ENCODE results near the gene CNIH3. TPM values are rescaled to one million over a fixed set of nuclear protein-coding genes. Genes with fewer than 3 reads are reported as not detected.

Gene CNIH3
- total RNA-seq, 1 donor from 2014 or later, result 2.5 TPM

DNA sequence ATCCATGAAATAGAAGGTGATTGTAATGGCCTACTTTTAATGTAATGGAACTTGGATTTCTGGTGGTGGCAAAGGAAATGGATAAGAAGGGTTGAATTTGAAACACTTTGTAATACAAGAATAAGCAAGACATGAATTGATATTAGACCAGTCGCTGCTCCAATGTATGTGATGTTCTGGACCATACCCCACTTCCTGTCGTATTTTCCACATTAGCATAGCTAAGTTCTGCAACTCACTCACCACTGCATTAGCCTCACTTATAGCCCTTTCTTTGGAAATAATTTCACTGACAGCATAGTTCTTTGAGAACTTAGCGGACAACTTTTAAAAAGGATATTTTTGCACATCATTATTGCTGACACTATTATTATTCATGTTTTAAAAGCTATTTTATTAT, 32.3 kb upstream of the CNIH3 start:
- Histone ChIP-seq H3K27me3 (no peaks in the 10 kb centered on the region), H3K9ac (no peak overlapping the region), H3K79me2 (ENCODE audit: low read depth) (no peaks in the 10 kb centered on the region), H3K4me1 (peaks cover 4% of the 10 kb centered on the region), H2AFZ (replicated peaks) (no peak overlapping the region), H3K4me2 (no peak overlapping the region), H3F3A (ENCODE audit: low read depth) (peaks cover 4% of the 10 kb centered on the region), H3K9me3 (ENCODE audit: low read depth) (no peaks in the 10 kb centered on the region), H3K4me3 (no peak overlapping the region), H3K36me3 (no peaks in the 10 kb centered on the region), H3K27ac (no peak overlapping the region), H4K20me1 (ENCODE audit: low read depth) (no peaks in the 10 kb centered on the region)
- Mint-ChIP-seq H3K27me3 (ENCODE audit: insufficient read depth, low read depth) (no peaks in the 10 kb centered on the region), H3K9me3 (peaks cover 3% of the 10 kb centered on the region), H3K36me3 (no peaks in the 10 kb centered on the region), H3K4me1 (peaks cover 15% of the 10 kb centered on the region), H3K4me3 (no peak overlapping the region), H3K27ac (no peak overlapping the region)
- TF ChIP-seq, protein P1, sequence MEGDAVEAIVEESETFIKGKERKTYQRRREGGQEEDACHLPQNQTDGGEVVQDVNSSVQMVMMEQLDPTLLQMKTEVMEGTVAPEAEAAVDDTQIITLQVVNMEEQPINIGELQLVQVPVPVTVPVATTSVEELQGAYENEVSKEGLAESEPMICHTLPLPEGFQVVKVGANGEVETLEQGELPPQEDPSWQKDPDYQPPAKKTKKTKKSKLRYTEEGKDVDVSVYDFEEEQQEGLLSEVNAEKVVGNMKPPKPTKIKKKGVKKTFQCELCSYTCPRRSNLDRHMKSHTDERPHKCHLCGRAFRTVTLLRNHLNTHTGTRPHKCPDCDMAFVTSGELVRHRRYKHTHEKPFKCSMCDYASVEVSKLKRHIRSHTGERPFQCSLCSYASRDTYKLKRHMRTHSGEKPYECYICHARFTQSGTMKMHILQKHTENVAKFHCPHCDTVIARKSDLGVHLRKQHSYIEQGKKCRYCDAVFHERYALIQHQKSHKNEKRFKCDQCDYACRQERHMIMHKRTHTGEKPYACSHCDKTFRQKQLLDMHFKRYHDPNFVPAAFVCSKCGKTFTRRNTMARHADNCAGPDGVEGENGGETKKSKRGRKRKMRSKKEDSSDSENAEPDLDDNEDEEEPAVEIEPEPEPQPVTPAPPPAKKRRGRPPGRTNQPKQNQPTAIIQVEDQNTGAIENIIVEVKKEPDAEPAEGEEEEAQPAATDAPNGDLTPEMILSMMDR (IDR thresholded peaks at IDR 0.05), result no peak
- TF ChIP-seq EZH2 (IDR thresholded peaks at IDR 0.05) (no peak), EZH2phosphoT487 (IDR thresholded peaks at IDR 0.05) (no peak)
- DNase-seq (ENCODE audit: low spot score), result no peak

DNA sequence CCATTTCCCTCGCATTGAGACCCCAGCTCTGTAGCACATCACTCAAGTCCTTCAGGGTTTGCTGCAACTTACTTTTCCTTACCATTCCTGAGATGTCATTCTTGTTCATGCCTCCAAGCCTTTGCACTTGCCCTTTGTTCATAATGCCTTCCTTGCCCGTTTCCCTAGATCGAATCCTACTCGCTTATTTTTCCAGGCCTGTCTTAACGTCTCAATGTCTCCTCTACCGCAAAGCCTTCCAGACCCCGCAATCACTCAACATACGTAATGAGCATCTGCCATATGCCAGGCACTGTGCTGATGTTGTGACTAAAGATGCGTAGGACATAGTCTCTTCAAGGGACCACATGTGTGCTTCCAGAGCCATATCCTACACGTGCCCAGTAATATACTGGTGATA, 31.1 kb upstream of the CNIH3 start:
- H3K4me1 ChIP-seq, result peaks cover 13% of the 10 kb centered on the region
- peaks cover 9% of the 10 kb centered on the region for H3F3A ChIP-seq (ENCODE audit: low read depth)
- no peaks in the 10 kb centered on the region for H3K79me2 ChIP-seq (ENCODE audit: low read depth)
- peaks cover 18% of the 10 kb centered on the region for H3K4me1 Mint-ChIP-seq
- no peak overlapping the region for H2AFZ ChIP-seq (replicated peaks)
- H3K27ac ChIP-seq, result no peak overlapping the region
- H3K36me3 Mint-ChIP-seq, result no peaks in the 10 kb centered on the region
- no peaks in the 10 kb centered on the region for H3K27me3 Mint-ChIP-seq (ENCODE audit: insufficient read depth, low read depth)
- peaks cover 3% of the 10 kb centered on the region for H3K9me3 Mint-ChIP-seq
- TF ChIP-seq EZH2 (IDR thresholded peaks at IDR 0.05), result no peak
- TF ChIP-seq, protein P1 (IDR thresholded peaks at IDR 0.05), result no peak
- TF ChIP-seq EZH2phosphoT487 (IDR thresholded peaks at IDR 0.05), result no peak
- H4K20me1 ChIP-seq (ENCODE audit: low read depth), result no peaks in the 10 kb centered on the region
- no peak overlapping the region for H3K9ac ChIP-seq
- H3K4me3 ChIP-seq, result no peak overlapping the region
- H3K27ac Mint-ChIP-seq, result no peak overlapping the region
- no peaks in the 10 kb centered on the region for H3K9me3 ChIP-seq (ENCODE audit: low read depth)
- H3K4me3 Mint-ChIP-seq, result no peak overlapping the region
- DNase-seq (ENCODE audit: low spot score), result no peak
- no peaks in the 10 kb centered on the region for H3K36me3 ChIP-seq
- no peaks in the 10 kb centered on the region for H3K27me3 ChIP-seq
- no peak overlapping the region for H3K4me2 ChIP-seq

DNA sequence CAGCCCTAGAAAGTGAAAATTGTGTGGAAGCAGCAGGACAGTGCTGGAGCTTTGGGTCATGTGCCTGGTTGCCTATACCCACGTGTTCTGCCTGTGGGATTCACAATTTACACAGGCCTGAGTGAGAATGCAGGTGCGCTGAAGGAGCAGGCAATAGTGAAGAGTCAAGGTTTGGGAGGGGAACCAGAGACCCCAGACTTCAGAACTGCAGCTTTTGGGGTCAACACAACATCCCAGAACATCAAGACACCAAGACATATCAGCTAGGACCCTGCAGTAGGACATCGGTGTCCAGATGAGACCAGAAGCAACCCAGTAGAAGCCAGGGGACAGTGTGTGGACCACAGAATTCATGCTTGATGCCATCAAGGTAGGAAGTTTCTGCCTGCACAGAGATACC, 29.1 kb upstream of the CNIH3 start:
- H4K20me1 ChIP-seq (ENCODE audit: low read depth), result no peaks in the 10 kb centered on the region
- Mint-ChIP-seq H3K27ac (no peak overlapping the region), H3K4me1 (peaks cover 18% of the 10 kb centered on the region), H3K4me3 (no peak overlapping the region), H3K36me3 (no peaks in the 10 kb centered on the region), H3K27me3 (ENCODE audit: insufficient read depth, low read depth) (no peaks in the 10 kb centered on the region), H3K9me3 (peaks cover 3% of the 10 kb centered on the region)
- H3K9ac ChIP-seq, result no peak overlapping the region
- H3K27ac ChIP-seq, result no peak overlapping the region
- DNase-seq (ENCODE audit: low spot score), result no peak
- no peaks in the 10 kb centered on the region for H3K79me2 ChIP-seq (ENCODE audit: low read depth)
- H3F3A ChIP-seq (ENCODE audit: low read depth), result peaks cover 9% of the 10 kb centered on the region
- TF ChIP-seq, protein P1 (IDR thresholded peaks at IDR 0.05), result no peak
- TF ChIP-seq EZH2 (IDR thresholded peaks at IDR 0.05) (no peak), EZH2phosphoT487 (IDR thresholded peaks at IDR 0.05) (no peak)
- no peak overlapping the region for H3K4me2 ChIP-seq
- no peaks in the 10 kb centered on the region for H3K27me3 ChIP-seq
- H2AFZ ChIP-seq (replicated peaks), result no peak overlapping the region
- peaks cover 13% of the 10 kb centered on the region for H3K4me1 ChIP-seq
- H3K4me3 ChIP-seq, result no peak overlapping the region
- no peaks in the 10 kb centered on the region for H3K36me3 ChIP-seq
- H3K9me3 ChIP-seq (ENCODE audit: low read depth), result no peaks in the 10 kb centered on the region
